GM12891 (cell line): ENCODE results near the gene FAM209A.

ENCODE experiments used
- POLR2A ChIP-seq: IDR thresholded peaks from 2 replicates; pipeline ENCODE4 v1.6.1; 2011; ENCODE audit warnings: low read depth, low read length, control low read depth
- POLR2AphosphoS5 ChIP-seq: IDR thresholded peaks from 2 replicates; pipeline ENCODE4 v1.6.1; 2011; ENCODE audit warnings: low read depth, low read length, control low read depth
- POU2F2 ChIP-seq: IDR thresholded peaks from 2 replicates; pipeline ENCODE4 v1.6.1; 2011; ENCODE audit warnings: low read depth, mild to moderate bottlenecking, control low read depth, low read length, moderate library complexity
- SPI1 ChIP-seq: IDR thresholded peaks from 2 replicates; pipeline ENCODE4 v1.6.1; 2011; ENCODE audit warnings: low read depth, low read length, control low read depth
- TAF1 ChIP-seq: IDR thresholded peaks from 2 replicates; pipeline ENCODE4 v1.6.1; 2011; ENCODE audit warnings: low read depth, low read length, control low read depth

DNA sequence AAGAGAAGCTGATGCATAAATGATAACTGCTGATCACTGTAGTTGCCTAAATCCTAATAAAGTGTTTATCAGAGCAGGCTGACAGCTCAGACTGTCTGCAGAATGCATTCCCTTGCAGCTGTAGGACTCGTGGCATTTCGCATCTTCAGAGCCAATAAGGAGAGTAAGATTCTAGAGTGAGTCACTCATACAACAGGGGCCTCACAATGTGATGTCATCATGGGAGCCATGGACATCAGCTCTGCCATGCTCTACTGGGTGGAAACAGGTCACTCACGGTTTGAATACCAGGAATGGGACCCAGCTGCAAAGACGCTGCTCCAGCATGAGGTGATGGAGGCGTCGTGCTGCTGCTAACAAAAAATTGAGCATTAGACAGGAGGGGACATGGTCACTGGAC, 15.9 kb downstream of the FAM209A start:
- TF ChIP-seq POLR2AphosphoS5 (no peak), POLR2A (no peak), TAF1 (no peak), SPI1 (no peak), POU2F2 (no peak)
